K562 (cell line): ENCODE data around the gene BMS1. TPM values are rescaled to one million over a fixed set of nuclear protein-coding genes. Genes with fewer than 3 reads are reported as not detected.

Source experiments
- ATAC-seq: fragments of 200-7000 bp; cut with Tn5 transposase; 3 replicates; pipeline ENCODE4 v1.9.1; 2020; ENCODE audit warnings: moderate library complexity
- BruUV-seq: library from RNA; stranded (reverse); fragments of 400-500 nt; replicated peaks from 2 replicates; lab custom pipeline; 2021; lab: Mats Ljungman, UMichigan
- CTCF ChIA-PET: fragments of 300-600 bp; formaldehyde crosslinking; extraction: SDS; loops from one replicate; lab custom pipeline; 2021; ENCODE audit warnings: low intra/inter-chr PET ratio; lab: Yijun Ruan, JAX
- POLR2A ChIA-PET: fragments of 300-600, 350-650 bp; sonication (Branson Sonifier 250); formaldehyde crosslinking; extraction: SDS; loops from one replicate; lab custom pipeline; 2021; ENCODE audit warnings: antibody characterized with exemption, inconsistent platforms; lab: Yijun Ruan, JAX
- DNase-seq, 4 experiments: peaks; one replicate each; pipeline versions ENCODE4 v3.0.0 to v3.0.0-alpha.2; 2011 to 2018; ENCODE audit warnings: low spot score in 3 of 4, mixed read lengths in 3 of 4; ENCODE audit errors: extremely low read depth in 1 of 4
- FAIRE-seq: peaks from 2 replicates; lab custom pipeline; 2011; peaks lifted over from hg19 to GRCh38; lab: Jason Lieb, UNC
- H2AFZ ChIP-seq: 2 replicates; pipeline ENCODE4 v1.6.0; 2011; ENCODE audit warnings: low read depth, low read length, control low read depth, inconsistent platforms
- H3K27ac ChIP-seq: fragments of 200-600 bp; 3 replicates; pipeline ENCODE4 v1.8.0; 2011; ENCODE audit warnings: low read depth, mild to moderate bottlenecking, control low read depth, inconsistent platforms, low read length, moderate library complexity, mixed read lengths; ENCODE audit errors: extremely low read depth
- H3K27me3 ChIP-seq, 2 experiments: fragments of 300-600 bp in 1 of 2; 2 replicates in 1 of 2; 3 replicates in 1 of 2; pipeline versions ENCODE4 v1.6.0 to v1.8.0; 2011; ENCODE audit warnings: inconsistent platforms in 2 of 2, low read length in 2 of 2, mild to moderate bottlenecking in 1 of 2, mixed read lengths in 1 of 2, moderate library complexity in 1 of 2; ENCODE audit not compliant: control insufficient read depth in 2 of 2, insufficient read depth in 2 of 2
- H3K36me3 ChIP-seq: fragments of 300-600 bp; 3 replicates; pipeline ENCODE4 v1.8.0; 2011; ENCODE audit warnings: mild to moderate bottlenecking, low read length, inconsistent platforms; ENCODE audit not compliant: control insufficient read depth, insufficient read depth
- H3K4me1 ChIP-seq, 2 experiments: fragments of 200-600 bp in 1 of 2; replicated peaks in 1 of 2; 2 replicates in 1 of 2; 3 replicates in 1 of 2; pipeline versions ENCODE4 v1.5.1 to v1.8.0; 2011; ENCODE audit warnings: inconsistent platforms in 2 of 2, low read length in 2 of 2, mild to moderate bottlenecking in 1 of 2, mixed read lengths in 1 of 2, moderate library complexity in 1 of 2; ENCODE audit not compliant: control insufficient read depth in 2 of 2, insufficient read depth in 2 of 2
- H3K4me2 ChIP-seq: 2 replicates; pipeline ENCODE4 v1.6.1; 2011; ENCODE audit warnings: low read length, control low read depth, inconsistent platforms, mixed read lengths; ENCODE audit not compliant: insufficient read depth
- H3K4me3 ChIP-seq: fragments of 200-600 bp; sonication (generic), shearing (Covaris generic); 2 replicates; pipeline ENCODE4 v1.5.1; 2016; ENCODE audit warnings: control low read depth, inconsistent platforms
- H3K79me2 ChIP-seq: fragments of 200-600 bp; 3 replicates; pipeline ENCODE4 v1.8.0; 2011; ENCODE audit warnings: low read length, inconsistent platforms; ENCODE audit not compliant: control insufficient read depth, insufficient read depth
- H3K9ac ChIP-seq, 2 experiments: 2 replicates each; pipeline versions ENCODE4 v1.6.0 to v1.6.1; 2011; ENCODE audit warnings: low read depth in 2 of 2, low read length in 2 of 2, control low read depth in 1 of 2, inconsistent platforms in 1 of 2, mild to moderate bottlenecking in 1 of 2, mixed read lengths in 1 of 2; ENCODE audit not compliant: insufficient read depth in 1 of 2
- H3K9me1 ChIP-seq: one replicate; pipeline ENCODE4 v1.6.0; 2011; ENCODE audit warnings: inconsistent platforms, mild to moderate bottlenecking, low read length, moderate library complexity; ENCODE audit not compliant: control insufficient read depth, insufficient read depth
- H3K9me3 ChIP-seq: replicated peaks from 2 replicates; pipeline ENCODE4 v1.5.1; 2011; ENCODE audit warnings: low read depth, low read length, inconsistent platforms; ENCODE audit not compliant: control insufficient read depth, insufficient read depth
- H4K20me1 ChIP-seq: replicated peaks from 2 replicates; pipeline ENCODE4 v1.6.1; 2011; ENCODE audit warnings: low read length, inconsistent platforms, mixed read lengths; ENCODE audit not compliant: control insufficient read depth, insufficient read depth
- XRCC3 ChIP-seq: fragments of 450-650 bp; IDR thresholded peaks from 2 replicates; pipeline ENCODE4 v1.6.1; 2017; ENCODE audit warnings: mild to moderate bottlenecking, moderate library complexity
- ZNF780A ChIP-seq: fragments of 250-450 bp; sonication (Bioruptor Pico); IDR thresholded peaks from 2 replicates; pipeline ENCODE4 v1.5.0; 2021; ENCODE audit warnings: mild to moderate bottlenecking
- WGBS: fragments of 100-300 bp; shearing (Covaris generic); methylation state at CpG from one replicate; pipeline ENCODE4 v1.1.6; 2016; ENCODE audit warnings: low coverage, mixed read lengths; ENCODE audit not compliant: insufficient coverage; ENCODE audit errors: missing lambda C conversion rate; 5-methylcytosine and 5-hydroxymethylcytosine counted together
- in situ Hi-C: fragments of 300-500 bp; cut with MboI; formaldehyde crosslinking; loops from 4 replicates; pipeline ENCODE4 v1.15.0; 2018; ENCODE audit warnings: inconsistent platforms, mixed read lengths
- intact Hi-C: fragments of 100-400 bp; cut with micrococcal nuclease; formaldehyde crosslinking; loops from 2 replicates; pipeline ENCODE4 v1.14.2; 2022
- polyA plus RNA-seq, 8 experiments: library from polyadenylated mRNA; depleted of rRNA in 4 of 8; stranded (reverse) in 5 of 8; unstranded in 3 of 8; fragments of >200 nt; fragmentation: Nextera tagmentation in 2 of 8; fragmentation: Illumina TruSeq in 1 of 8; extraction: Ambion mirVana in 2 of 8; extraction: Trizol in 1 of 8; gene quantifications; 2 replicates each; pipeline versions ENCODE4 v1.2.1 to v1.2.3, GENCODE V29; 2011 to 2014; ENCODE audit warnings: inconsistent platforms in 1 of 8, missing spikeins in 1 of 8
- total RNA-seq, 7 experiments: library from RNA; depleted of rRNA in 6 of 7; stranded (reverse); fragments of >200 nt in 6 of 7; fragmentation: Illumina TruSeq in 2 of 7; extraction: Trizol in 2 of 7; gene quantifications; 2 replicates each; pipeline versions ENCODE4 v1.2.1 to v1.2.3, GENCODE V29; 2011 to 2021; ENCODE audit warnings: low replicate concordance in 1 of 7
- TF ChIP-seq, protein P1 (sequence below): fragments of 450-650 bp; IDR thresholded peaks from 2 replicates; pipeline ENCODE4 v1.6.1; 2016; ENCODE audit warnings: antibody characterized with exemption
- TF ChIP-seq, protein P2 (sequence below), 2 experiments: IDR thresholded peaks; 2 replicates each; pipeline ENCODE4 v1.6.1; 2011; ENCODE audit warnings: borderline replicate concordance in 1 of 2, control low read depth in 1 of 2, low read depth in 1 of 2, low read length in 1 of 2, mild to moderate bottlenecking in 1 of 2, mixed read lengths in 1 of 2, moderate library complexity in 1 of 2; ENCODE audit not compliant: insufficient read depth in 1 of 2, insufficient read length in 1 of 2, poor library complexity in 1 of 2, severe bottlenecking in 1 of 2; ENCODE audit errors: extremely low read depth in 1 of 2
- TF ChIP-seq, protein P3 (sequence below): fragments of 200-600 bp; sonication (generic); IDR thresholded peaks from one replicate; pipeline ENCODE4 v1.6.1; 2012; ENCODE audit warnings: mild to moderate bottlenecking, low read depth, low read length, inconsistent platforms

Gene BMS1
- total and polyA plus RNA-seq, 9 of the 15 experiments (the other 6 are each of a cell fraction or from before 2014, with no cell fraction given), result 11.1 to 46.9 (median 32.7) TPM

DNA sequence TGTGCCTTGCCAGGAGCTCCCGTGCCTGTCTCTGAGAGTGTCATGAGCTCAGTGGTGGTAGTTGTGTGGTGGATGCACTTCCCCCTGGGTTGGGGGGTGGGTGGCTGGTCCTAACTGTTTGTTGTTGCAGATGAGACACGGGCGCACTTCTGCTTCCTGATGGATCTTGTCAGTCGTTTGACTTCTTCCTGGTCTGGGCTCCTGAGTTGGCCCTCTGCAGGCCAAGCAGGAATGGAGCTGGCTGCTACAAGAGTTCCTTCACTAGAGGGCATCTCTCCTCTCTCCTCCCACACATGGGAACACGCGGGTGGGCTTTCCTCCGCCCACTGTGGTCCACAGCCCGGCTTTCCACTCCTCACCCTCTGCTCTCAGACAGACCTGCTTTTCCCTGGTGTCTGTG is 82.0 kb downstream of the BMS1 start (continued):
- TF ChIP-seq, protein P1, sequence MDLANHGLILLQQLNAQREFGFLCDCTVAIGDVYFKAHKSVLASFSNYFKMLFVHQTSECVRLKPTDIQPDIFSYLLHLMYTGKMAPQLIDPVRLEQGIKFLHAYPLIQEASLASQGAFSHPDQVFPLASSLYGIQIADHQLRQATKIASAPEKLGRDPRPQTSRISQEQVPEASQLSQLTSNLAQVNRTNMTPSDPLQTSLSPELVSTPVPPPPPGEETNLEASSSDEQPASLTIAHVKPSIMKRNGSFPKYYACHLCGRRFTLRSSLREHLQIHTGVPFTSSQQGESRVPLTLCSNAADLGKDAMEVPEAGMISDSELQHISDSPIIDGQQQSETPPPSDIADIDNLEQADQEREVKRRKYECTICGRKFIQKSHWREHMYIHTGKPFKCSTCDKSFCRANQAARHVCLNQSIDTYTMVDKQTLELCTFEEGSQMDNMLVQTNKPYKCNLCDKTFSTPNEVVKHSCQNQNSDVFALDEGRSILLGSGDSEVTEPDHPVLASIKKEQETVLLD, result no peak

DNA sequence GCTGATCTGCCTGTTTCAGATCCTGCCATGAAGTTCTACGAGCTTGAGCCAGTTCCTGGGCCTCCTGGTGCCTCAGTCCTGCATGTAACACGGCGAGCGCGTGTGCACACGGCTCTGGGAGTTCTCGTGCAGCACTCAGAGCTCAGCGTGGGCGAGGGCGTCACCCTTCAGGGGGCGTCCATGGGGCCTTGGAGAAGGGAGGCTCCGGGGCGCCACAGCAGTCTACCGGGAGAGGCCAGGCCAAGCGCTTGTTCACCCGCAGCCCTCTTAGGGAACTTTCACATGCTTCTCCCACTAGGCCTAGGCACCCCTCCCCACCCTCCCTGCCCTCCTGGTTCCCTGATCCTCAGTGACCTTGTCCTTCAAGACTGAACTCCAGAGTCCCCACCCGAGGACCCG is 83.1 kb downstream of the BMS1 start:
- no peaks in the 10 kb centered on the region for H4K20me1 ChIP-seq
- no peak overlapping the region for H3K4me2 ChIP-seq
- no peak for ATAC-seq
- no peaks in the 10 kb centered on the region for H3K36me3 ChIP-seq
- no peak for FAIRE-seq
- H2AFZ ChIP-seq, result no peak overlapping the region
- H3K9me1 ChIP-seq, result no peaks in the 10 kb centered on the region
- no peak overlapping the region for H3K27ac ChIP-seq
- CTCF ChIA-PET, result no interaction called here
- intact Hi-C loops, result loop anchor here (1.0 to 5.0 kb wide), 3 partner anchors 112 to 240 kb away; no protein-coding TSS in a partner anchor
- H3K9me3 ChIP-seq, result no peaks in the 10 kb centered on the region
- no TSS peak for BruUV-seq
- WGBS, result 9% methylated on average over 18 of the region's 18 CpGs
- in situ Hi-C loops, result no loop called here
- H3K9ac ChIP-seq, result no peak overlapping the region
- no peak overlapping the region for H3K4me3 ChIP-seq
- DNase-seq, result no peak
- no peaks in the 10 kb centered on the region for H3K79me2 ChIP-seq
- POLR2A ChIA-PET, result no interaction called here
- H3K27me3 ChIP-seq, result peaks cover 10 to 34% of the 10 kb centered on the region in 2 experiments; a peak in 3 of 5 replicates
- H3K4me1 ChIP-seq, result peaks cover 0 to 12% of the 10 kb centered on the region in 2 experiments; a peak in 3 of 5 replicates
- TF ChIP-seq, protein P2, sequence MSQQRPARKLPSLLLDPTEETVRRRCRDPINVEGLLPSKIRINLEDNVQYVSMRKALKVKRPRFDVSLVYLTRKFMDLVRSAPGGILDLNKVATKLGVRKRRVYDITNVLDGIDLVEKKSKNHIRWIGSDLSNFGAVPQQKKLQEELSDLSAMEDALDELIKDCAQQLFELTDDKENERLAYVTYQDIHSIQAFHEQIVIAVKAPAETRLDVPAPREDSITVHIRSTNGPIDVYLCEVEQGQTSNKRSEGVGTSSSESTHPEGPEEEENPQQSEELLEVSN (IDR thresholded peaks at IDR 0.05; ENCODE audit: borderline replicate concordance in 1 of 2, extremely low read depth in 1 of 2, insufficient read depth in 1 of 2, insufficient read length in 1 of 2, low read depth in 1 of 2, low read length in 1 of 2, poor library complexity in 1 of 2, severe bottlenecking in 1 of 2), result no peak
- TF ChIP-seq ZNF780A, result no peak
- no peak for TF ChIP-seq XRCC3
- TF ChIP-seq, protein P3, sequence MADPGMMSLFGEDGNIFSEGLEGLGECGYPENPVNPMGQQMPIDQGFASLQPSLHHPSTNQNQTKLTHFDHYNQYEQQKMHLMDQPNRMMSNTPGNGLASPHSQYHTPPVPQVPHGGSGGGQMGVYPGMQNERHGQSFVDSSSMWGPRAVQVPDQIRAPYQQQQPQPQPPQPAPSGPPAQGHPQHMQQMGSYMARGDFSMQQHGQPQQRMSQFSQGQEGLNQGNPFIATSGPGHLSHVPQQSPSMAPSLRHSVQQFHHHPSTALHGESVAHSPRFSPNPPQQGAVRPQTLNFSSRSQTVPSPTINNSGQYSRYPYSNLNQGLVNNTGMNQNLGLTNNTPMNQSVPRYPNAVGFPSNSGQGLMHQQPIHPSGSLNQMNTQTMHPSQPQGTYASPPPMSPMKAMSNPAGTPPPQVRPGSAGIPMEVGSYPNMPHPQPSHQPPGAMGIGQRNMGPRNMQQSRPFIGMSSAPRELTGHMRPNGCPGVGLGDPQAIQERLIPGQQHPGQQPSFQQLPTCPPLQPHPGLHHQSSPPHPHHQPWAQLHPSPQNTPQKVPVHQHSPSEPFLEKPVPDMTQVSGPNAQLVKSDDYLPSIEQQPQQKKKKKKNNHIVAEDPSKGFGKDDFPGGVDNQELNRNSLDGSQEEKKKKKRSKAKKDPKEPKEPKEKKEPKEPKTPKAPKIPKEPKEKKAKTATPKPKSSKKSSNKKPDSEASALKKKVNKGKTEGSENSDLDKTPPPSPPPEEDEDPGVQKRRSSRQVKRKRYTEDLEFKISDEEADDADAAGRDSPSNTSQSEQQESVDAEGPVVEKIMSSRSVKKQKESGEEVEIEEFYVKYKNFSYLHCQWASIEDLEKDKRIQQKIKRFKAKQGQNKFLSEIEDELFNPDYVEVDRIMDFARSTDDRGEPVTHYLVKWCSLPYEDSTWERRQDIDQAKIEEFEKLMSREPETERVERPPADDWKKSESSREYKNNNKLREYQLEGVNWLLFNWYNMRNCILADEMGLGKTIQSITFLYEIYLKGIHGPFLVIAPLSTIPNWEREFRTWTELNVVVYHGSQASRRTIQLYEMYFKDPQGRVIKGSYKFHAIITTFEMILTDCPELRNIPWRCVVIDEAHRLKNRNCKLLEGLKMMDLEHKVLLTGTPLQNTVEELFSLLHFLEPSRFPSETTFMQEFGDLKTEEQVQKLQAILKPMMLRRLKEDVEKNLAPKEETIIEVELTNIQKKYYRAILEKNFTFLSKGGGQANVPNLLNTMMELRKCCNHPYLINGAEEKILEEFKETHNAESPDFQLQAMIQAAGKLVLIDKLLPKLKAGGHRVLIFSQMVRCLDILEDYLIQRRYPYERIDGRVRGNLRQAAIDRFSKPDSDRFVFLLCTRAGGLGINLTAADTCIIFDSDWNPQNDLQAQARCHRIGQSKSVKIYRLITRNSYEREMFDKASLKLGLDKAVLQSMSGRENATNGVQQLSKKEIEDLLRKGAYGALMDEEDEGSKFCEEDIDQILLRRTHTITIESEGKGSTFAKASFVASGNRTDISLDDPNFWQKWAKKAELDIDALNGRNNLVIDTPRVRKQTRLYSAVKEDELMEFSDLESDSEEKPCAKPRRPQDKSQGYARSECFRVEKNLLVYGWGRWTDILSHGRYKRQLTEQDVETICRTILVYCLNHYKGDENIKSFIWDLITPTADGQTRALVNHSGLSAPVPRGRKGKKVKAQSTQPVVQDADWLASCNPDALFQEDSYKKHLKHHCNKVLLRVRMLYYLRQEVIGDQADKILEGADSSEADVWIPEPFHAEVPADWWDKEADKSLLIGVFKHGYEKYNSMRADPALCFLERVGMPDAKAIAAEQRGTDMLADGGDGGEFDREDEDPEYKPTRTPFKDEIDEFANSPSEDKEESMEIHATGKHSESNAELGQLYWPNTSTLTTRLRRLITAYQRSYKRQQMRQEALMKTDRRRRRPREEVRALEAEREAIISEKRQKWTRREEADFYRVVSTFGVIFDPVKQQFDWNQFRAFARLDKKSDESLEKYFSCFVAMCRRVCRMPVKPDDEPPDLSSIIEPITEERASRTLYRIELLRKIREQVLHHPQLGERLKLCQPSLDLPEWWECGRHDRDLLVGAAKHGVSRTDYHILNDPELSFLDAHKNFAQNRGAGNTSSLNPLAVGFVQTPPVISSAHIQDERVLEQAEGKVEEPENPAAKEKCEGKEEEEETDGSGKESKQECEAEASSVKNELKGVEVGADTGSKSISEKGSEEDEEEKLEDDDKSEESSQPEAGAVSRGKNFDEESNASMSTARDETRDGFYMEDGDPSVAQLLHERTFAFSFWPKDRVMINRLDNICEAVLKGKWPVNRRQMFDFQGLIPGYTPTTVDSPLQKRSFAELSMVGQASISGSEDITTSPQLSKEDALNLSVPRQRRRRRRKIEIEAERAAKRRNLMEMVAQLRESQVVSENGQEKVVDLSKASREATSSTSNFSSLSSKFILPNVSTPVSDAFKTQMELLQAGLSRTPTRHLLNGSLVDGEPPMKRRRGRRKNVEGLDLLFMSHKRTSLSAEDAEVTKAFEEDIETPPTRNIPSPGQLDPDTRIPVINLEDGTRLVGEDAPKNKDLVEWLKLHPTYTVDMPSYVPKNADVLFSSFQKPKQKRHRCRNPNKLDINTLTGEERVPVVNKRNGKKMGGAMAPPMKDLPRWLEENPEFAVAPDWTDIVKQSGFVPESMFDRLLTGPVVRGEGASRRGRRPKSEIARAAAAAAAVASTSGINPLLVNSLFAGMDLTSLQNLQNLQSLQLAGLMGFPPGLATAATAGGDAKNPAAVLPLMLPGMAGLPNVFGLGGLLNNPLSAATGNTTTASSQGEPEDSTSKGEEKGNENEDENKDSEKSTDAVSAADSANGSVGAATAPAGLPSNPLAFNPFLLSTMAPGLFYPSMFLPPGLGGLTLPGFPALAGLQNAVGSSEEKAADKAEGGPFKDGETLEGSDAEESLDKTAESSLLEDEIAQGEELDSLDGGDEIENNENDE, result no peak
